H7 (cell line): ENCODE data around the gene FCAR. TPM values are rescaled to one million over a fixed set of nuclear protein-coding genes. Genes with fewer than 3 reads are reported as not detected.
A peak's percentile ranks its signal among the peaks of the same experiment; 100 is the strongest.
"Not testable (repeated sequence)": the region's sequence is repeated elsewhere in the genome, so short reads cannot be mapped to it uniquely, and the experiment has no call there.

Source experiments
- DNase-seq: peaks from one replicate; pipeline ENCODE4 v3.0.0; 2012
- H3K27me3 ChIP-seq: 2 replicates; pipeline ENCODE4 v1.6.0; 2011; ENCODE audit warnings: mild to moderate bottlenecking, low read length; ENCODE audit not compliant: control insufficient read depth, insufficient read depth
- H3K36me3 ChIP-seq: replicated peaks from 2 replicates; pipeline ENCODE4 v1.5.1; 2011; ENCODE audit warnings: low read length; ENCODE audit not compliant: control insufficient read depth, insufficient read depth
- H3K4me3 ChIP-seq: 2 replicates; pipeline ENCODE4 v1.5.1; 2011; ENCODE audit warnings: low read depth, mild to moderate bottlenecking, control low read depth, low read length, moderate library complexity; ENCODE audit not compliant: insufficient read depth
- total RNA-seq: library from RNA; depleted of rRNA; stranded (reverse); fragments of >200 nt; shearing (Covaris generic); gene quantifications from 2 replicates; pipeline ENCODE4 v1.2.3, GENCODE V29; 2014

Gene FCAR
- total RNA-seq, 1 experiment from 2014 or later, result not detected

DNA sequence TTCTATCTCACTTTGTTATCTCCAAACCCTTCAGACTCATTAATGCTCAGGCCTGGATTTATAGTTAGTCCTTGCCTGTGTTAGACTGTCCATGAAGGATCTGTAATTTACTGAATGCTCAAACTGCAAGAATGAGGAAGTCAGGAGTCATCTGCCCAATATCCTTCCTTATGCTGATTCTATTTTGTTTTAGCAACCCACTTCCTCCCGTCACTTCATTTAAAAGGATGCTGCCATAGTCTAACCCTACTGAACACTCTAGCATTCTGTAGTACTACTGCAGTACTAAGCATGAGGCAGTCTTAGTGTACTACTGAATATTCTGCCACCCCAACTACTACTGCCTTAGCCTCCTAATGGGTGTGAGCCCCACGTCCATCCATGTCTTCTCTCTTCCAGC is 1.5 kb downstream of the FCAR start:
- Histone ChIP-seq H3K4me3 (no peak overlapping the region), H3K27me3 (no peaks in the 10 kb centered on the region), H3K36me3 (no peaks in the 10 kb centered on the region)
- DNase-seq, result no peak

DNA sequence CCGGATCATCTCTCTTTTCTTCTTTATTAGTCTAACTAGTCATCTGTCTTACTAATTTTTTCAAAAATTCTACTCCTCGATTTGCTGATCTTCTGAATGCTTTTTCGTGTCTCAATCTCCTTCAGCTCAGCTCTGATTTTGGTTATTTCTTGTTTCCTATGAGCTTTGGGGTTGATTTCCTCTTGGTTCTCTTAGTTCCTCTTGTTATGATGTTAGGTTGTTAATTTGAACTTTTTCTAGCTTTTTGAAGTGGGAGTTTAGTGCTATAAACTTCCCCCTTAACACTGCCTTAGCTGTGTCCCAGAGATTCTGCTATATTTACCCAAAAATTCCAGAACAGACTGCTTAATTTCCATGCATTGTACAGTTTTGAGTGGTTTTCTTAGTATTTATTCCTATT is 3.4 kb downstream of the FCAR start:
- Histone ChIP-seq H3K4me3 (no peak overlapping the region), H3K27me3 (no peaks in the 10 kb centered on the region; the same call in 1 of the 2 replicates), H3K36me3 (no peaks in the 10 kb centered on the region)
- DNase-seq, result no peak

DNA sequence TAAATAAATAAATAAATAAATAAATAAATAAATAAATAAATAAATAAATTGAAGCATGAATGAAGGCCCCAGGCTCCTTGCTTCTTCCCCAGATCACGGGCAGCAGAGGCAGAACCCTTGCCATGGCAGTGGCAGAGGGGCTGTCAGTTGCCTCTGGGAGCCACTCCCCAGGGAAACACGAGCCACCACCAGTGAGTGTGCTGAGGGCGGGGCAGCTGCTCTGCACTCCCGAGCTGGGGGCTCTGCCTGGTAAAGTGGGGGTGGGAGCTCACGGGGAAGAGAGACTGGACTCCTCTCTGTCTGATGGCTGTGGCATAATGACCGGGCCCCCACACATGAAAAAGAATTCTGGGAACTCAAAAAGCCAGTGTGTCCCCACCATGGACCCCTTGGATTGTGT is 7.8 kb downstream of the FCAR start:
- DNase-seq, result no peak
- Histone ChIP-seq H3K4me3 (no peak overlapping the region), H3K27me3 (no peaks in the 10 kb centered on the region; the same call in 1 of the 2 replicates), H3K36me3 (no peaks in the 10 kb centered on the region)

DNA sequence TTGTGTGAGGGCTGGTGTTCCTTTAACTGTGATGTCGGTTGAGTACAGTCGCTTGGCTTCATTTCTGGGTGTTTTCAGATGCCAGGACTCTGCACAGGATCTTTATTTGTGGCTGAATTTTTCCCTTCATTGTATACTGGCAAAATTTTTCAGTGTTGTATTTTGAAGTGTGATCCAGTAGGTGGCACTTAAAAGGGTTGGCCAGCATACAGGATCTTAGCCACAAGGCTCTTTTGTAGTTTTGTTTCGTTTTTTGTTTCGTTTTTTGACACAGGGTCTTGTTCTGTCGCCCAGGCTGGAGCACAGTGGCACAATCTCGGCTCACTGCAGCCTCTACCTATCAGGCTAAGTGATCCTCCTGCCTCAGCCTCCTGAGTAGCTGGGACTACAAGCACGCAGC is 8.7 kb downstream of the FCAR start:
- Histone ChIP-seq H3K27me3 (no peaks in the 10 kb centered on the region; the same call in 1 of the 2 replicates), H3K4me3 (no peak overlapping the region), H3K36me3 (no peaks in the 10 kb centered on the region)
- no peak for DNase-seq

DNA sequence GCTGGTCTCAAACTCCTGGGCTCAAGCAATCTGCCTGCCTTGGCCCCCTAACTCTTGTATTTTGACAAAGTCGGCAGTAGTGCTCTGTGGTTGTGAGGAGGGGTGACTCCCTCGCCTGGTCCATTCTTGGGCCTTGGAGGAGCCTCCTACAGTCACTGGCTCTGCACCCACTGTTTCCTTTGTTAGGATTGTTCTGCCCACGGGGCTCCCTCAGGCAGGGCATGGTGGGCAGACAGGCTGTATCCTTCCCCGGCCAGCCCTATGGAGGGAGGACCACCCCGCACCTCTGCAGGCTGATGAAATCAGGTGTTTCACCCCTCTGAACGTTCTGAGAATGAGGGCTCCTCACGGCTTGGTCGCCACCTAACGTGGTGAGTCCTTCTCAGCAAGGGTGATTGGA is 9.2 kb downstream of the FCAR start:
- Histone ChIP-seq H3K27me3 (no peaks in the 10 kb centered on the region; the same call in 1 of the 2 replicates), H3K4me3 (no peak overlapping the region), H3K36me3 (no peaks in the 10 kb centered on the region)
- no peak for DNase-seq

DNA sequence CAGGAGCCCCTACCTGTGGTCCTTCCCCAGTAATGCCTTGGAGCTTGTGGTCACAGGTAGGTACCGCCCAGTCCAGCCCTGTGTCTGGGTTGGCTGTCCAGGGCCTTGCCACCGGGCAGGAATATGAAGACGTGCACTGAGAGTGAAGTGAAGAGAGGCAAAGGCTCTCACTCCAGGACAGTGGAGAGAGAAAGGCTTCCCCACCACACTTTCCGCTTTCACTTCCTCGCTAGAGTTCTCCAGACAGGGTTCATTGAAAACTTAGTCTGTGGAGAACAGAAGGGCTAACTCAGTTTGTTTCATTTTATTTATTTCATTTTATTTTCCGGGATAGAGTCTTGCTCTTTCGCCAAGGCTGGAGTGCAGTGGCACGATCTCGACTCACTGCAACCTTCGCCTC is 14.2 kb downstream of the FCAR start:
- Histone ChIP-seq H3K4me3 (no peak overlapping the region), H3K36me3 (no peaks in the 10 kb centered on the region), H3K27me3 (no peaks in the 10 kb centered on the region)
- DNase-seq, result no peak

DNA sequence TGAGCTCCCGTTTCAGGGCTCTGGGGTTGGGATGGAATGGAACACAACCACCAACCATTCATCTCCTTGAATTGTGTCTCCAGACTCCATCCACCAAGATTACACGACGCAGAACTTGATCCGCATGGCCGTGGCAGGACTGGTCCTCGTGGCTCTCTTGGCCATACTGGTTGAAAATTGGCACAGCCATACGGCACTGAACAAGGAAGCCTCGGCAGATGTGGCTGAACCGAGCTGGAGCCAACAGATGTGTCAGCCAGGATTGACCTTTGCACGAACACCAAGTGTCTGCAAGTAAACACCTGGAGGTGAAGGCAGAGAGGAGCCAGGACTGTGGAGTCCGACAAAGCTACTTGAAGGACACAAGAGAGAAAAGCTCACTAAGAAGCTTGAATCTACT is 15.5 kb downstream of the FCAR start:
- no peaks in the 10 kb centered on the region for H3K36me3 ChIP-seq
- H3K4me3 ChIP-seq, result no peak overlapping the region
- H3K27me3 ChIP-seq, result no peaks in the 10 kb centered on the region
- no peak for DNase-seq

DNA sequence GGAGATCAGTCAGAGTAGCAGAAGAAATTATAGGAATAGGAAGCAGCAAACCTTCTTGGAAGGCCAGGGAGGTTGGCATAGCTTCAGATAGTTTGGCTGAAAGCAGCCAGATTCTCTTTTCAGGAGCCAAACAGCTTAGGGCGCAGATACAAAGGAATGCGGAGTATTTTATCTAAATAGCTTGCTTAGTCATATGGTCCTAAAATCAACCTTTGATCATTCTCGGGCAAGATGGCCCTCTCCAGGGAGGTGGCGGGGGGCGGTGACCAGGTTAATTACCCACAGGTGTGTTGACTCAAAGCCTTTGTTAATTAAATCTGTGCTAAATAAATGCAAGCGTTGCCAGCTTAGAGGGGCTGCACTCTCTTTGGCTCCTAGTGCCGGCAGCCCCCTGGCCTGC is 19.4 kb downstream of the FCAR start:
- Histone ChIP-seq H3K4me3 (no peak overlapping the region; the same call in 1 of the 2 replicates), H3K36me3 (no peaks in the 10 kb centered on the region), H3K27me3 (no peaks in the 10 kb centered on the region)
- peak; percentile 60 for DNase-seq

DNA sequence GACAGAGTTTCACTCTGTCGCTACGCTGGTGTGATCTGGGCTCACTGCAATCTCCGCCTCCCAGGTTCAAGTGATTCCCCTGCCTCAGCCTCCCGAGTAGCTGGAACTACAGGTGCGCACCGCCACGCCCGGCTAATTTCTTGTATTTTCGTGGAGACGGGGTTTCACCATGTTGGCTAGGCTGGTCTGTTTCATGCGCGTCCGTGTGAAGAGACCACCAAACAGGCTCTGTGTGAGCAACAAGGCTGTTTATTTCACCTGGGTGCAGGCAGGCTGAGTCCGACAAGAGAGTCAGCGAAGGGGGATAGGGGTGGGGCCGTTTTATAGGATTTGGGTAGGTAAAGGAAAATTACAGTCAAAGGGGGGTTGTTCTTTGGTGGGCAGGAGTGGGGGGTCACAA is 20.1 kb downstream of the FCAR start:
- not testable (repeated sequence) for H3K36me3 ChIP-seq, DNase-seq, H3K27me3 ChIP-seq
- peak overlapping the region; percentile 10; the same call in 1 of the 2 replicates for H3K4me3 ChIP-seq

DNA sequence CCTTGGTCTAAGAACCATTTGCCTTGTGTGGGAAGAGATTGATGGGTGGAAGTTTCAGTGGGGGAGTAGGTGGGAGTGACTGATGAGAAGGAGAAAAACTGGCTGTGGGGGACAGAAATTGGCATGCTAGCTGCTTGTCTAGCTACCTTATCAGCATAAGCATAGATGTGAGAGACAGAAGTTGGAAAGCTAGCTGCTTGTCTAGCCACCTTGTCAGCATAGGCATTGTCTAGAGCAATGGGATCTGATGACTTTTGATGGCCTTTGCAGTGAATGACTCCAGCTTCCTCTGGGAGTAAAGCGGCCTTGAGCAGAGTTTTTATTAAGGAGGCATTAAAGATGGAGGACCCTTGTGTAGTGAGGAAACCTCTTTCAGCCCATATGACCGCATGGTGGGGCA is 22.0 kb downstream of the FCAR start:
- H3K27me3 ChIP-seq, result no peaks in the 10 kb centered on the region
- H3K36me3 ChIP-seq, result no peaks in the 10 kb centered on the region
- DNase-seq, result no peak
- peak overlapping the region; percentile 4; the same call in 1 of the 2 replicates for H3K4me3 ChIP-seq

DNA sequence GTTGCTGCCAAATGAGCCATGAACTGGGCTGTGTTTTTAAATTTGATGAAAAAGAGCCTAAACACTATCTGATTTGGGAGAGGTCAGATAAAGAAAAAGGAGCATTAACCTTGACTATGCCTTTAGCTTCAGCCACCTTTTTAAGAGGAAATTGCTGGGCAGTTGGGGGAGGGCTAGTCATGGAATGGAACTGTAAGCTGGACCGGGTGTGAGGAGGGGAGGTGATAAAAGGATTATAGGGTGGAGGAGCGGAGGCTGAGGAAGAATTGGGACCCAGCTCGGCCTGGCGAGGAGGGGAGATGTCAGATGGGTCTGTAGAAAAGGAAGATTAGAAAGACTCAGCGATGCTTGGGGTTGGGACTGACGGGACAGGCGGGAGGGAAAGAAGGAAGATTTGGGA is 24.6 kb downstream of the FCAR start:
- H3K4me3 ChIP-seq, DNase-seq, H3K36me3 ChIP-seq, H3K27me3 ChIP-seq: not testable (repeated sequence)

DNA sequence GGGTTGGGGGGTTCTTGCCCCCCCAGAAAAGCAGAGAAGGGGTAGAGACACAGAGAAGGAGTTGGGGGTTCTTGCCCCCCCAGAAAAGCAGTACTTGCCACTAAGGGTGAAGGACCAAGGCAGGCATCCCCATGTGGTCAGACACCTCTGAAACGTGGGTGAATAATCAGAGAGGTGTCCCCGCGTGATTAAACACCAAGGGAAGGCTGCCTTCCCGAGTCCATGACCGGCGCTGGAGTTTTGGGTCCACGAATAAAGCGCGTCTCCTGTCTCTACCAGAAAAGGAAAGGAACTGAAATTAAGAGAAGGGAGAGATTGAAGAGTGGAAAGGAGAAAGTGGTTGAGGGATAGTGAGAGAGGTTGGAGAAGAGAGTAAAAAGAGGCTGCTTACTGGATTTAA is 25.6 kb downstream of the FCAR start:
- not testable (repeated sequence) for H3K36me3 ChIP-seq, H3K4me3 ChIP-seq, H3K27me3 ChIP-seq, DNase-seq

DNA sequence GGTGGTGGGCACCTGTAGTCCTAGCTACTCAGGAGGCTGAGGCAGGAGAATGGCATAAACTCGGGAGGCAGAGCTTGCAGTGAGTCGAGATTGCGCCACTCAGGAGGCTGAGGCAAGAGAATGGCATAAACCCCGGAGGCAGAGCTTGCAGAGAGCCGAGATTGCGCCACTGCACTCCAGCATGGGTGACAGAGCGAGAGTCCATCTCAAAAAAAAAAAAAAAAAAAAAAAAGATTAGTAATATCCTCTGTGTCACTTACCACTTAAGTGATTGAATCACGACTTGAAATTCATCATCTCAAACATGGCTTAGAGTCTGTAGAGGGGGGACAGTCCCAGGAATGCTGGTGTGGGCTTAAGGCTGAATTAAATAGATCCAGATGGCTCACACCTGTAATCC is 27.1 kb downstream of the FCAR start:
- not testable (repeated sequence) for H3K36me3 ChIP-seq, H3K27me3 ChIP-seq, H3K4me3 ChIP-seq, DNase-seq

DNA sequence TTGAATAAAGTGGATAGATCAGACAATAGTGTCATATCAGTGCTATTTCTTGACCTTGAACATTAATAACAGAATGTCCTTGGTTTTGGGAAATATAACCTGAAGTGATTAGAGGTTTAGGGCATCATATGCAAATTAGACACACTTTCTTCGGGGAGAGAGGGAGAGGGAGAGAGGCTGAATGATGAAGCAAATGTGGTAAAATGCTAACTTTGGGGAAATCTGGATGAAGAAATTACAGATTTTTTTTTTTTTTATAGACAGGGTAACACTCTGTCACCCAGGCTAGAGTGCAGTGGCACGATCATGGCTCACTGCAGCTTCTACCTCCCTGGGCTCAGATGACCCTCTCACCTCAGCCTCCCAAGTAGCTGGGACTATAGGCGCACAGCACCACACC is 28.0 kb downstream of the FCAR start:
- Histone ChIP-seq H3K4me3 (no peak overlapping the region), H3K36me3 (no peaks in the 10 kb centered on the region), H3K27me3 (no peaks in the 10 kb centered on the region)
- no peak for DNase-seq

DNA sequence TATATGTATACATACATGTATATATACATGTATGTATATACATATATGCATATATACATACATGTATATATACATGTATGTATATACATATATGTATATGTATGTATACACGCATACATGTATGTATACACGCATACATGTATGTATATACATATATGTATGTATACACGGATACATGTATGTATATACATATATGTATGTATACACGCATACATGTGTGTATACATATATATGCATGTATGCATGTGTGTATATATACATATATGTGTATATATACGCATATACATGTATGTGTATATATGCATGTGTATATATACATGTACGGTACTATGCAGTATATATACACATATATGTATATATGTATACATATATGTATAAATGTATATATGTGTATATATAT is 29.3 kb downstream of the FCAR start:
- H3K4me3 ChIP-seq, result no peak overlapping the region
- no peaks in the 10 kb centered on the region for H3K27me3 ChIP-seq
- H3K36me3 ChIP-seq, result no peaks in the 10 kb centered on the region
- no peak for DNase-seq

DNA sequence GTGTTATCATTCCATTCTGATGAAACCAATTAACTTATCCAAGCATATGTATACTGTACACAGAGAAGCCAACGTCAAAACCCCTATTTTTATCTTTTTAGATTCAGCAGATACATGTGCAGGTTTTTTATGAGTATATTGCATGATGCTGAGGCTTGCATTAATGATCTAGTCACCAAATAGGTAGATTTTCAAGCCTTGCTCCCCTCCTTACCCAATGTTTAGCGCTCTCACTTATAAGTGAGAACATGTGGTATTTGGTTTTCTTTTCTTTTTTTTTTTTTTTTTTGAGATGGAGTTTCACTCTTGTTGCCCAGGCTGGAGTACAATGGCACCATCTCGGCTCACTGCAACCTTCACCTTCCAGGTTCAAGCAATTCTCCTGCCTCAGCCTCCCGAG is 30.2 kb downstream of the FCAR start:
- H3K4me3 ChIP-seq, H3K27me3 ChIP-seq, DNase-seq, H3K36me3 ChIP-seq: not testable (repeated sequence)
